HG03064 (cell line): Measurements from ENCODE around the gene ZNF827.

Experiments used
- ATAC-seq: cut with Tn5 transposase; IDR thresholded peaks from one replicate; pipeline ENCODE4 v1.9.1; 2021; ENCODE audit warnings: low read depth; ENCODE audit not compliant: unreplicated experiment

Gene ZNF827

GRCh38 chr4:145890689-145891088 is 47.9 kb downstream of the ZNF827 start:
- no peak for ATAC-seq

GRCh38 chr4:145888393-145888792 is 50.2 kb downstream of the ZNF827 start:
- no peak for ATAC-seq

- ATAC-seq: no peak
Measured at GRCh38 chr4:145887241-145887991, 51.2 kb downstream of the ZNF827 start.

GRCh38 chr4:145886871-145887240 is 51.8 kb downstream of the ZNF827 start:
- ATAC-seq: no peak

- ATAC-seq: no peak
Measured at GRCh38 chr4:145885666-145886065, 53.0 kb downstream of the ZNF827 start.

GRCh38 chr4:145884775-145885174 is 53.8 kb downstream of the ZNF827 start:
- ATAC-seq: no peak

- no peak for ATAC-seq
Measured at GRCh38 chr4:145883101-145883694, 55.4 kb downstream of the ZNF827 start.

- ATAC-seq: no peak
Measured at GRCh38 chr4:145882604-145883003, 56.0 kb downstream of the ZNF827 start.

GRCh38 chr4:145881989-145882388 is 56.6 kb downstream of the ZNF827 start:
- ATAC-seq: peak; percentile 67

GRCh38 chr4:145881576-145881975 is 57.0 kb downstream of the ZNF827 start:
- ATAC-seq: peak; percentile 68

- no peak for ATAC-seq
Measured at GRCh38 chr4:145880355-145880960, 58.2 kb downstream of the ZNF827 start.

GRCh38 chr4:145879598-145879997 is 59.0 kb downstream of the ZNF827 start:
- ATAC-seq: no peak

GRCh38 chr4:145878501-145879435 is 59.9 kb downstream of the ZNF827 start:
- no peak for ATAC-seq

- no peak for ATAC-seq
Measured at GRCh38 chr4:145876531-145877180, 62.0 kb downstream of the ZNF827 start.

GRCh38 chr4:145873901-145874300 is 64.7 kb downstream of the ZNF827 start:
- ATAC-seq: no peak

- no peak for ATAC-seq
Measured at GRCh38 chr4:145871209-145871608, 67.4 kb downstream of the ZNF827 start.

- ATAC-seq: peak; percentile 46
Measured at GRCh38 chr4:145870155-145871020, 68.2 kb downstream of the ZNF827 start.

- peak; percentile 60 for ATAC-seq
Measured at GRCh38 chr4:145868637-145869409, 69.8 kb downstream of the ZNF827 start.

- ATAC-seq: no peak
Measured at GRCh38 chr4:145867406-145867805, 71.2 kb downstream of the ZNF827 start.
